ENCODE measurements around the gene GAB2. TPM values are rescaled to one million over a fixed set of nuclear protein-coding genes. Genes with fewer than 3 reads are reported as not detected.
"Not testable (repeated sequence)": the region's sequence is repeated elsewhere in the genome, so short reads cannot be mapped to it uniquely, and the experiment has no call there.

GAB2 gene
- polyA plus RNA-seq, 2 of the 4 experiments (the other 2 are of a cell fraction) = 2.8 to 4.7 TPM

GRCh38 chr11:78465169-78465942 lies 47.7 kb upstream of the GAB2 start:
- no peak overlapping the region for H3K27ac ChIP-seq
- no peak for ATAC-seq
- no peak for FAIRE-seq
- no peaks in the 10 kb centered on the region for H3K4me1 ChIP-seq
- H3K4me3 ChIP-seq = no peak overlapping the region
- no peaks in the 10 kb centered on the region for H3K9me3 ChIP-seq
- CTCF ChIA-PET = no interaction called here
- H3K4me2 ChIP-seq = no peak overlapping the region
- POLR2A ChIA-PET = no interaction called here
- 93% methylated on average over 19 of the region's 19 CpGs for WGBS (ENCODE audit: missing lambda C conversion rate)
- TF ChIP-seq NFE2L2 (conservative IDR thresholded peaks at IDR 0.05; ENCODE audit: low read length) (no peak), RCOR1 (IDR thresholded peaks at IDR 0.05; ENCODE audit: low read depth, low read length) (no peak), E2F6 (IDR thresholded peaks at IDR 0.05; ENCODE audit: borderline replicate concordance, low read depth) (no peak), CEBPB (IDR thresholded peaks at IDR 0.05) (no peak), SMC3 (IDR thresholded peaks at IDR 0.05) (no peak), PHF8 (IDR thresholded peaks at IDR 0.05; ENCODE audit: borderline replicate concordance, low read depth) (no peak), MAX (IDR thresholded peaks at IDR 0.05) (no peak), MAFK (IDR thresholded peaks at IDR 0.05; ENCODE audit: partially characterized antibody) (no peak), KDM5A (IDR thresholded peaks at IDR 0.05) (no peak), TP53 (CRISPR knock-in tag; IDR thresholded peaks at IDR 0.05) (no peak)
- no peak for DNase-seq (ENCODE audit: low read depth in 1 of 2, low spot score in 1 of 2)

- H3K9me3 ChIP-seq; FAIRE-seq; H3K4me2 ChIP-seq; H3K27ac ChIP-seq; CTCF ChIA-PET; DNase-seq (ENCODE audit: low read depth in 1 of 2, low spot score in 1 of 2); POLR2A ChIA-PET; ATAC-seq; H3K4me1 ChIP-seq; H3K4me3 ChIP-seq: not testable (repeated sequence)
- WGBS (ENCODE audit: missing lambda C conversion rate) = 98% methylated on average over 4 of the region's 14 CpGs
These were observed 47.2 kb upstream of the GAB2 start for GRCh38 chr11:78464787-78465168.

GRCh38 chr11:78460471-78460870 lies 42.9 kb upstream of the GAB2 start:
- Histone ChIP-seq H3K4me2 (no peak overlapping the region), H3K4me3 (no peak overlapping the region), H3K4me1 (no peaks in the 10 kb centered on the region), H3K27ac (no peak overlapping the region), H3K9me3 (no peaks in the 10 kb centered on the region)
- WGBS (ENCODE audit: missing lambda C conversion rate) = 97% methylated on average over 1 of the region's 1 CpG
- ChIA-PET CTCF (no interaction called here), POLR2A (no interaction called here)
- DNase-seq (ENCODE audit: low read depth in 1 of 2, low spot score in 1 of 2) (no peak), ATAC-seq (no peak), FAIRE-seq (no peak)
- TF ChIP-seq MAZ (IDR thresholded peaks at IDR 0.05; ENCODE audit: borderline replicate concordance, low read depth, low read length) = no peak
- TF ChIP-seq BCL3 (IDR thresholded peaks at IDR 0.05) = no peak
- no peak for TF ChIP-seq ESRRA (IDR thresholded peaks at IDR 0.05; ENCODE audit: borderline replicate concordance, low read length)
- no peak for TF ChIP-seq RCOR1 (IDR thresholded peaks at IDR 0.05; ENCODE audit: low read depth, low read length)
- no peak for TF ChIP-seq ELK1 (IDR thresholded peaks at IDR 0.05; ENCODE audit: low read depth, low read length)
- TF ChIP-seq POLR2AphosphoS2 (conservative IDR thresholded peaks at IDR 0.05; ENCODE audit: low read length) = no peak
- no peak for TF ChIP-seq ATOH8 (CRISPR knock-in tag; IDR thresholded peaks at IDR 0.05; ENCODE audit: low read depth)
- no peak for TF ChIP-seq CBX8 (IDR thresholded peaks at IDR 0.05)
- TF ChIP-seq FOXS1 (CRISPR knock-in tag; IDR thresholded peaks at IDR 0.05) = no peak
- TF ChIP-seq HOXB13 (CRISPR knock-in tag; IDR thresholded peaks at IDR 0.05; ENCODE audit: low read depth) = no peak
- no peak for TF ChIP-seq FOSB (CRISPR knock-in tag; IDR thresholded peaks at IDR 0.05)
- TF ChIP-seq ZSCAN20 (CRISPR knock-in tag; IDR thresholded peaks at IDR 0.05) = no peak
- TF ChIP-seq CEBPB (IDR thresholded peaks at IDR 0.05) = no peak
- no peak for TF ChIP-seq FOSL2 (IDR thresholded peaks at IDR 0.05)
- no peak for TF ChIP-seq FOSL2 (CRISPR knock-in tag; IDR thresholded peaks at IDR 0.05)
